HG02970 (cell line): Measurements from ENCODE around the gene FOXP3.

ENCODE experiments used
- ATAC-seq: cut with Tn5 transposase; IDR thresholded peaks from one replicate; pipeline ENCODE4 v1.9.1; 2021; ENCODE audit warnings: mild to moderate bottlenecking, moderate library complexity, moderate number of reproducible peaks; ENCODE audit not compliant: unreplicated experiment, low FRiP score

The FOXP3 gene

DNA sequence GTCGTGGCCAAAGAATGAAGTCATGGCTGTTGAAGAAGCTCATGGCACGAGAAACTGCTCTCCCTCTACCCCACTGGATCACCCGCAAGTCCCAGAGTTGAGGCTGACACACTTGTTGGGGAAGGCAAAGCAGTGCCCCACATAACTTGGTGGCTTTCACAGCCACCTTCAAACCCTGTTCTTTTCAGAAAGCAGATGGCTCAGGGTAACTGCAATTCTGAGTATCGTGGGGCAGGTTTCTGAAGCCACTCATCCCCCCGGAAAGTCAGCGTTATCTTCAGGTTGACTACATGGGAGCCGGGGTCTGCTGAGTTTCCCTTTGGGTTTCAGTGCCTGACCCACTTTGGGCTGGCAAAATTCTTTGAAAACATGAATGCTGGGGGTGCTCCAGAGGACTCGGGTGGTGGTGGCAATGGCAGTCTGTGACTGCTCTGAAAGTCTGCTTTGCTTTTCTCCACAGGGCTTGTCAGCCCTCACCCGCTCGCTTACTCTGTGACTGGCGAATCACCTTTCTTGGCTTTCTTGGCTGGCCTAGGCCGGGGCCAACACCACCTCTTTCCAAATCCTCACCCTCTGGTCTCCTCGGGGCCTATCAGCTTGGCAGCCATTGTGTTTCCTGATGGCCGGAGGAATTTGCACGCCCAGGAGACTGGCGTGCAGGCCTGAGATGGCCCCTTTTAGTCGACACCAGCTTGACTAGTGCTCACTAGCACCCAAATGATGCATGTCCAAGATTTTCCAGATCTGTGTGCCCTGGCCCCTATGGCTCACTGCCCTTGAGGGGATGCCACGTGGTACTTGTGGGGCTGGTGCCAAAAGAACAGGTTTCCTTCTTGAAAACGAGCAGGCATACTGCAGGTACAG lies 12.4 kb upstream of the FOXP3 start:
- no peak for ATAC-seq

DNA sequence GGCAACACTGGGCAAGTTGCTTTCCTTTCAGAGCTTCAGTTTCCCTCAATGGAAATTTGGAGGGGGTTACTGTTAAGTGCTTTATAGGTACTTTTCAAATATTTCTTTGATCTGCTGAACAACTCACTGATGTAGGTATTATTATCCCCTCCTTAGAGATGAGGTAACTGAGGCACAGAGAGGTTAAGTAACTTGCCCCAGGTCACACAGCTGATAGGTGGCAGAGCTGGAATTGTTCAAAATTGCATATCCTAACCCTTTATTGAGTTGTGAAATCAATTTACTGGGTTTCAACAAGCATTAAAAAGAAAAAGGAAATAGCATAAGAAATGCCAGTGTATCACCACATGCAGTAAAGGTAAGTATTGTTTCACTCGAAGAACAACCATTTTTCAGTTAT lies 11.7 kb upstream of the FOXP3 start:
- no peak for ATAC-seq

DNA sequence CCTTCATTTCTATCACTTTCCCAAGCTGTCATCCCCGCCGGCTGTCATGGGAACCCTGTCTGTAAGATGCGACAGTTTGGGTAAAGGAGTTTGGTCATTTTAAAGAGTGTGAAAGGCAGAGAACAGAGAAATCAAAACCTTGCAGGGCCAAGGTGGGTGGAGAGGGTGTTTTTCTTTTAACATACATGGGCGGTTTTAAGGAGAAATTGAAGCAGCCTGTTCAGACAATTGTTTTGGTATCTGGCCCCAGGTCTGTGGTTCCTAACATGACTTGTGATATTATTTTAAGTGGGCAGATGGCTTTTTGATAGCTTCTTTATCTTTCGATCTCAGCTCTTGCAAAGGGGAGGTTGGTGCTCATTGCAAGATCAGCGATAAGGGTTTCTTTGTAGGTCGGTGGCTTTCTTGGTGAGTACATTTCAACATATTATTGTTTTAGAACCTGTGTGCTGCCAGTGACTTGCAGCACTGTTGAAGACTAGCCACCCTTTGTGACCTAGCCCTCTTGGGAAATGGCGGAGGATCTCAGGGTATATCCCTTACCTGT lies 8.7 kb upstream of the FOXP3 start:
- ATAC-seq = no peak

DNA sequence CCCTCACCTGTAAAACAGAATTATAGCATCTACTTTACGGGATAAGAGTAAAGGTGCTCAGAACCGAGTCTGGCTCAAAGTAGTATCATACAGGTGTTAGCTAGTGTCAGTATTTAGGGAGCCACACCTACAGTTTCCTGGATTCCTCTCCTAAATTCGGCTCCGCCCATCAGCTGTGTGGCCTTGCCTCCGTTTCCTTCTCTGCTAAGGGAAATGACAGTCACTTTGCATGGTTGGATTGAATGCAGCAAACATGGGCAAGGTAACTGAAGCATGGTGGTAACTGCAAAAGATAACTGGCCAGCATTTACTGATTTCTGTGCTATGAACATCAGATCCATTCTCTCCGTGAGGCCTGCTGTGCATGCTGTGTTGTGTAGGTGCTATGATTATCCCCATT lies 7.9 kb upstream of the FOXP3 start:
- ATAC-seq = no peak

DNA sequence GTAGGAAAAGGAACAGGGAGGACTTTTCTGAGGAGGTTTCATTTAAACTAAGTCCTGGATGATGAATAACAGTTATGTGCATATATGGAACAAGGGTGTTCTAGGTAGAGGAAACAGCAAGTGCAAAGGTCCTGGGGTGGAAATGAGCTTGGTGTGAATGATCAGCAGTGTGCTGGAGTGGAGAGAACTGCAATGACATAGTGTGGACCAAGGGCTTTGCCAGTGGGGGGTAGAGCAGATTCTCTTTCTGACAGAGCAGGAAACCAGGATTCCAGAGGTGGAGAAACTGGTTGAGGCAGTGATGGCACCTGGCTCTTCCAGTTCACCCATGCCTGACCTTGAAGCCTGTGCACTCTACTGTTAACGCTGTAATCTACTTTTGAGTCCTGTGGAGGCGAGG lies 6.8 kb upstream of the FOXP3 start:
- ATAC-seq = no peak

- no peak for ATAC-seq
Measured at GRCh38 chrX:49270249-49270921, 5.9 kb upstream of the FOXP3 start.

DNA sequence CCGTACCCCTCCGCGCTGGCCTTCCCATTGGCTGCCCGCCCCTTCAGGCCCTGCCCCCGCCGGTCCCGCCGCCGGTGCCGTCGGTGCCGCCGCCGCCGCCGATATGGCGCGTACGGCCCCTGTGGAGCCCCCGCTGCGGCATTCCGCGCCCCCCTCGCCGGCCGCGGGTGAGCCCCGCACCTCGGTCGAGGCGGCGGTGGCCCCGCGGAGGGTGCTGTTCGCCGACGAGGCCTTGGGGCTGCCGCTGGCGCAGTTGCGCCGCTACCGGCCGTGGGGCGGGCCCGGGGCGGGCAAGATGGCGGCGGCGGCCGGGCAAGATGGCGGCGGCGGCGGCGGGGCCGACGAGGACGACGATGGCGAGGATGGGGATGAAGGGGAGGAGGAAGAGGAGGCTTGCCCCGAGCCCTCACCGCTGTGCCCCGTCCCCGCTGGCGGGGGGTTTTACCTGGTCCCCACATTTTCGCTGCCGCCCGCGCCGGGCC lies 5.3 kb upstream of the FOXP3 start, which contains the start of gene PPP1R3F:
Gene PPP1R3F, plus strand, starts transcription at position 27 of the 482 bp plus-strand sequence. Its CDS starts 77 bp downstream, at position 104.
- ATAC-seq = peak; percentile 21

GRCh38 chrX:49269010-49269766 lies 4.7 kb upstream of the FOXP3 start:
- ATAC-seq = peak; percentile 81

- ATAC-seq = no peak
Measured at GRCh38 chrX:49268702-49269009, 4.1 kb upstream of the FOXP3 start.

GRCh38 chrX:49266523-49267445 lies 2.3 kb upstream of the FOXP3 start:
- no peak for ATAC-seq

DNA sequence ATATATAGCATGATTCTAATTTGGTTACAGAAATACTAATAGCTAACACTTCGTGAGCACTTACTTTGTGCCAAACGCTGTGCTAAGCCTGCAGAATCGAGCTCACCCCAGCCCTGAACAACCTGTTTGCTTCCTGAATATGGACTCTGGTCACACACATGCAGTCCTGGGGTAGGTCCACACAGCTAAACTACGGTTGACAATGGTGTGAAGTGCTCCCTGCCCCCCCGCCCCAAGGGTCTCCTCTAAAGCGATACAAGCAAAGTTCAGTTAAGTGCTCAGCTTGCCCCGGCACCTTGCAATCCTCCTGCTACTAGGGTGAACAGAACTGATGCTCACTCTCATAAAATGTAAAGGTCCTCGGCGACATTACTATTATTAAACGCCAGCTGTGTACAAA lies 879 bp downstream of the FOXP3 start:
- ATAC-seq = no peak

GRCh38 chrX:49262603-49263002 lies 1.9 kb downstream of the FOXP3 start:
- no peak for ATAC-seq

DNA sequence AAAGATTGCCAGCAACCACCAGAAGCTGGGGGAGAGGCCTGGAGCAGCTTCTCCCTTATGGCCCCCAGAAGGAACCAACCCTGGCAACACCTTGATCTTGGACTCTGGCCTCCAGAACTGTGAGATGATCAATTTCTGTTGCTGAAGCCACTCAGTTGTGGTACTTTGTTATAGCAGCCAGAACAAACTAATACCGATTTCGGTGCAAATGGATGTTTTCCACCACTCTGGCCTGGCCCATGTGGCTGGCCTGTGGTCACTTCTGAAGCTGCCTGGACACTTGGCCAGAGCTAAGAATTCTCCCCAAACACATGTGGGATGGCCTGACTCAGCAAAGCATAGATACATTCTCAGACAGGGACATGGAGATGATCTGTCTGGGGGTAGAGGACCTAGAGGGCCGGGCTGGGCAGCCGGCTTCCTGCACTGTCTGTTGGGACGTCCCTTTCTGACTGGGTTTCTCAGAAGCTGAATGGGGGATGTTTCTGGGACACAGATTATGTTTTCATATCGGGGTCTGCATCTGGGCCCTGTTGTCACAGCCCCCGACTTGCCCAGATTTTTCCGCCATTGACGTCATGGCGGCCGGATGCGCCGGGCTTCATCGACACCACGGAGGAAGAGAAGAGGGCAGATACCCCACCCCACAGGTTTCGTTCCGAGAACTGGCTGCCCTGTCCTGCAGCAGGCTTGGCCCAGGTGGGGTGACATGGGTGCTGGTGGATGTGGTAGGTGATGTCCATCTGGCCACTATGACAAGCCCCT lies 4.1 kb downstream of the FOXP3 start:
- ATAC-seq = no peak

DNA sequence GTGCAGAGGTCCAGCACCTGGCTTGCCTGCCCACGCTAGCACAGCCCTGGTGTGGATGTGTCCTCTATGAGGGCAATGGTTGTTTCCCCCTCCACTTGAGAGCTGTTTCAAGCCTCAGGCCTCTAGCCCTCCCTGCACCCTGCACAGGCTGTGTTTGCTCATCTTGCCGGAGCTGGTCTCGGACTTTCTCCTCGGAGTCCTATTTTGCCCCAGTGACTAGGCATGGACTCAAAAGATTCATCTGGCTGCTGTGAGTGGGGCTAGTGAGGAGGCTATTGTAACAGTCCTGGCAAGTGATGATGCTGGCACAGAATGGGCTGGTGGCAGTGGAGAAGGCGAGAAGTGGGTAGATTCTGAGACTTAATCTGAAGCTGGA lies 5.8 kb downstream of the FOXP3 start:
- no peak for ATAC-seq

GRCh38 chrX:49257846-49258748 lies 6.4 kb downstream of the FOXP3 start:
- ATAC-seq = no peak

- no peak for ATAC-seq
Measured at GRCh38 chrX:49257074-49257790, 7.3 kb downstream of the FOXP3 start.

GRCh38 chrX:49256268-49256995 lies 8.1 kb downstream of the FOXP3 start:
- no peak for ATAC-seq
